Measurements from ENCODE around the gene CLCN6. TPM values are rescaled to one million over a fixed set of nuclear protein-coding genes. Genes with fewer than 3 reads are reported as not detected.

The CLCN6 gene
- total RNA-seq, 1 experiment from 2014 or later, result 5.1 TPM

DNA sequence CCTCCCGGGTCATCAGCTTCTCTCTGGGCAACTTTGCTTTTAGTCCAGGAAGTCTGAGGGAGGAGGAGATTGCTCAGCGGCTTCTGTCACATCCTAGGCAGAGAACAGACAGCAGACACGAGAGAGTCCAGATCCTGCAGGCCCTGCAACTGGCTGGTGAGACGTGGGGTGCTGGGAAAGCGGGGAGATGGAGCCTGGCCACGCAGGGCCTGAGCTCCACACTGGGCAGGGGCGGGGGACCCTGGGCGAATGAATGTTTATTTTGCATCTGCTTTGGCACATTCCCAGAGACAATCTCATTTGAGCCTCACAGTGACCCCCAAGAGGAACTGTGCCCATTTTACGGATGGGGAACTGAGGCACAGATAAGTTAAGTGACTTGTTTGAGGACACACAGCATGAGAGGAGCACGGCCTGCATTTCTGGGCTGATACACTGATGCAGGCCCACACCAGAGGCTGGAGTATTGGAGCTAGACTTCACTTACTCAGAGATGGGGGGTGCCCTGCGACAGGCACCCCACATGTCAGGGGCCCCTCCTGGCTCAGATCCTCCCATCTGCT, 34.4 kb upstream of the CLCN6 start:
- Histone ChIP-seq H3K9me3 (replicated peaks) (no peaks in the 10 kb centered on the region), H3K4me1 (replicated peaks) (no peaks in the 10 kb centered on the region), H3K27me3 (replicated peaks) (peaks cover 21% of the 10 kb centered on the region), H3K4me3 (no peak overlapping the region), H3K27ac (no peak overlapping the region), H3K36me3 (no peaks in the 10 kb centered on the region)
- no peak for DNase-seq (ENCODE audit: low read depth in 1 of 2, low spot score in 2 of 2)

DNA sequence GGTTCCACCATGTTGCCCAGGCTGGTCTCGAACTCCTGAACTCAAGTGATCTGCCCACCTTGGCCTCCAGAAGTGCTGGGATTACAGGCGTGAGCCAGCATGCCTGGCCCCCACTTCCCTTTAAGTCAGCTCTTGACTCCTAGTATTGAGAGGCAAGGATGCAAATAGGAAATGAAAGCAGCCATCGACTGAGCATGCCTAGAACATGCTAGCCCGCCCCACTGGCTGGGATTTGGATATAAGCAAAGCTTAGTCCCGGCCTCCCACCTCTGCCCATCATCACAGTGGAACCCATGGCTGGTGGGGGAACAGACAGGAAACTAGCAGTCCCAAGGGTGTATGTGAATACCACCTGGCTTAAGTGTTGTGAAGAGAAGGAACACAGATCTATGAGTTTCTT, 33.5 kb upstream of the CLCN6 start:
- H3K4me3 ChIP-seq, result no peak overlapping the region
- H3K27me3 ChIP-seq (replicated peaks), result peaks cover 21% of the 10 kb centered on the region
- H3K36me3 ChIP-seq, result no peaks in the 10 kb centered on the region
- no peaks in the 10 kb centered on the region for H3K4me1 ChIP-seq (replicated peaks)
- DNase-seq (ENCODE audit: low read depth in 1 of 2, low spot score in 2 of 2), result no peak
- H3K27ac ChIP-seq, result no peak overlapping the region
- H3K9me3 ChIP-seq (replicated peaks), result no peaks in the 10 kb centered on the region

DNA sequence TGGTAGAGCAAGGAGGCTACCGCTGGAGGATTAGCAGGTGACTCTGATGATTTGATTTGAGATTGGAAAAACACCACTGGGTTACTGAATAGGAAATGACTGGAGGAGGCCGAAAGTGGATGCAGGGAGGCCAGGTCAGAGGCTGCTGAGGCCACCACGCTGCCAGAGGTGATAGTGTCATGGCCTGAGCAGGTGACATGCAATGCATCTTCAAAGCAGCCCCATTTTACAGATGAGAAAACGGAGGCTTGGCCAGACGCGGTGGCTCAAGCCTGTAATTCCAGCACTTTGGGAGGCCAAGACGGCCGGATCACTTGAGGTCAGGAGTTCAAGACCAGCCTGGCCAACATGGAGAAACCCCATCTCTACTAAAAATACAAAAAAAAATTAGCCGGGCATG, 31.2 kb upstream of the CLCN6 start:
- Histone ChIP-seq H3K27ac (no peak overlapping the region), H3K27me3 (replicated peaks) (peaks cover 15% of the 10 kb centered on the region; the same call in 1 of the 2 replicates), H3K9me3 (replicated peaks) (no peaks in the 10 kb centered on the region), H3K36me3 (no peaks in the 10 kb centered on the region), H3K4me1 (replicated peaks) (no peaks in the 10 kb centered on the region), H3K4me3 (no peak overlapping the region)
- no peak for DNase-seq (ENCODE audit: low read depth in 1 of 2, low spot score in 2 of 2)

DNA sequence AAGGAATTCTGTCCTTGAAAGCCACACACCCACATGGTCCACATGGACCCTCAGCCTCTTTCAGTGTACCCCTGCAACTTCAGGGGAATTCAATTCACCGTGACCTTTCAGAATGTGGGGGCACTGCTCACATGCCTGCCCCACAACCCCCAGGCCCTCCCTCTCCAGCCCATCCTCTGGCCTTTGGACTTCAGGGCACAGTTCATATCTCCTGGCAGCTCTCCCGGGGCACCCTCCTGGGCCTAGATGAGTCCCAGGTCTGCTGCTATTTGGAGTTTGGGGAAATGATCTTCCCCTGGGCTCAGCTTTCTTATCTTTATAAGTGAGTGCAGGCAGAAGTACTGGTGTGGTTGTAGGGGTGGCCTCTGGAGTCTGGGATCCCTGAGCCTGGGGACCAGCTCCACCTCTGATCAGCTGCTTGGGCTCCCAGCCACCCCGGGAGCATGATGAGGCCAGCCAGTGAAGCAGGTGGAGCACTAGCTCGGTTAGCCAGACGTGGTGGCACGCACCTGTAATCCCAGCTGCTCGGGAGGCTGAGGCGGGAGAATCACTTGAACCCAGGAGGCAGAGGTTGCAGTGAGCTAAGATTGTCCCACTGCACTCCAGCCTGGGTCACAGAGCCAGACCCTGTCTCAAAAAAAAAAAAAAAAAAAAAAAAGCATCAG, 28.2 kb upstream of the CLCN6 start:
- DNase-seq (ENCODE audit: low read depth in 1 of 2, low spot score in 2 of 2), result no peak
- 0 out of 2 replicates have a peak, but pooled peaks cover 6% of the 10 kb centered on the region for H3K27me3 ChIP-seq (replicated peaks)
- H3K27ac ChIP-seq, result no peak overlapping the region
- H3K4me1 ChIP-seq (replicated peaks), result no peaks in the 10 kb centered on the region
- no peaks in the 10 kb centered on the region for H3K9me3 ChIP-seq (replicated peaks)
- H3K36me3 ChIP-seq, result no peaks in the 10 kb centered on the region
- H3K4me3 ChIP-seq, result no peak overlapping the region

DNA sequence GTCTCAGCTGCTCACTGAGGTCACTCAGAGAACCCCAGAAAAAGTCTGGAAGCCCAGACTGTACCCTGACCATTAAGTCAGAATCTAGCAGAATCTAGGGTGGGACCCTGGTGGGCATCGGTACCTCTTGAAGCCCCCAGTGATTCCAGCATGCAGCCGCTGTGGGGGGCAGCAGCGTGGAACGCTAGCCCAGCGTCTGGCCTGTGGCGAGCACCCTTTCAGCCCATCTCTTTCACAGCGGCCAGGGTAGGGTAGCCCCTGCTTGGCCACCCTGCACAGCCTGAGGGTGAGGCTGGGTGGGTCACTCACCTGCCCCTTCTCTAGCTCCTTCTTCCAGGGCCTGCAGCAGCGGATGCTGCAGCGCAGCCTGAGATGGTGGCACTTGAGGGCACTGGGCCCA, 27.7 kb upstream of the CLCN6 start:
- Histone ChIP-seq H3K36me3 (no peaks in the 10 kb centered on the region), H3K9me3 (replicated peaks) (no peaks in the 10 kb centered on the region), H3K27me3 (replicated peaks) (0 out of 2 replicates have a peak, but pooled peaks cover 6% of the 10 kb centered on the region), H3K27ac (no peak overlapping the region), H3K4me3 (no peak overlapping the region), H3K4me1 (replicated peaks) (no peaks in the 10 kb centered on the region)
- no peak for DNase-seq (ENCODE audit: low read depth in 1 of 2, low spot score in 2 of 2)

DNA sequence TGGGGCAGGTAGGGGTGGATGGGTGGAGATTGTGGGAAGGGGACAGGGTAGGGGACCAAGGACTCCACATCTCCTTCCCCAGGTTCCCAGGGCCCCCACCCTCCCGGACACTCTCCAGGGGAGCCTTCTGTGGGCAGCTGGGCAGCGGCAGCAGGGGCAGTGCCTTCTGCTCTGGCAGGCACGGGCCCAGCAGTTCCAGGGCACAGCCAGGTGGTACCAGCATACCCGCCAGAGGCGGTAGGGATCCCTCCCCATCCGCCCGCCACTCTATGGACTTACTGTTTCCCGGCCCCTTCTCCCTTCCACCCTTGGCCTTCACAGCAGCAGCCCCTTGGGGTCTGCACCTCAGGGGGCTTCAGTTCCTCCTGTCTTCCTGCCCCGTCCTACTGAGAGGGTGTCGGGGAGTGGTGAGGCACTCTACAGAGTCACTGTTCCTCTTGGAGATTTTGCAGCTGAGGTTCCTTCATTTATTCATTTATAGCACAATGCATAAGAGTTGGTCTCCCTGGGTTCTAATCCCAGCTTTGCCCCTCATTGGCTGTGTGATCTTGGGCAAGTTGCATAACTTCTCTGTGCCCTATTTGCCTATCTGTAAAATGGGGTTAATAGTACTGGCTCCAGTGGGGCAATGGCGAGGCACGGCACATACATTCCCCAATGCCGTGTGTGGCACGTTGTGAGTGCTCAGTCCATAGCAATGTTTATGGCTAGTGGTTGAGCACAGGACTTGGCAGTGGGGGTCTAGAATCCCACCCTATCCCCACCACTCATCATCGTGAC, 27.0 kb upstream of the CLCN6 start:
- Histone ChIP-seq H3K4me1 (replicated peaks) (no peaks in the 10 kb centered on the region), H3K27ac (no peak overlapping the region), H3K27me3 (replicated peaks) (0 out of 2 replicates have a peak, but pooled peaks cover 4% of the 10 kb centered on the region), H3K4me3 (no peak overlapping the region), H3K36me3 (no peaks in the 10 kb centered on the region), H3K9me3 (replicated peaks) (no peaks in the 10 kb centered on the region)
- DNase-seq (ENCODE audit: low read depth in 1 of 2, low spot score in 2 of 2), result no peak

DNA sequence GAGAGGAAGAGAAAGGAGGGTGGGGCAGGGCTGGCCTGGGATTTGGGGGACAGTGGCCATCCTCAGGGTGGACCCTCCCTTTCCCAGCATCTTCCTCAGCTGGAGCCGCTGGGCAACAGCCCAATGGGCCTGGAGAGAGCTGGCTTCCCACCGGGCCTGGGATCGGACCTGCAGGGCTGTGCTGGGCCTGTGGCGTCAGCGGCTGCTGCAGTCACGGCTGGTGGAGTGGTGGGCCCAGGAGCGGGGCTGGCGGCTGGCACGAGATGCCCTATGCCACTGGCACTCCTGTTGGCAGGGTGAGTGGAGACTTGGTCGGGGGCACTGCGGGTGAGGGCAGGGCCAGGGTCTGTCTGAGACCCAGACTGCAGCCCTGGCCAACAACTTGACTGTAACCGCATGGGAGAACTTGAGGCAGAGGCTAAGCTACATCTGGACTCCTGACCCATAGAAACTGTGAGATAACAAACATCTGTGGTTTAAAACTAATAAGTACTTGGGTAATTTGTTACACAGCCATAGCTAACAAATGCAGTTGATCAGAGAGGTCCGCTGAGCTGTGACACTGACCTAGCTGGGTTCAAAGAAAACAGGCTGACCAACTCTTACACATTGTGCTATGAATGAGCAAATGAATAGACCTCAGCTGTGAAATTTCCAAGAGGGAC, 26.1 kb upstream of the CLCN6 start:
- no peak for DNase-seq (ENCODE audit: low read depth in 1 of 2, low spot score in 2 of 2)
- H3K4me3 ChIP-seq, result no peak overlapping the region
- H3K27me3 ChIP-seq (replicated peaks), result no peaks in the 10 kb centered on the region
- peaks cover 2% of the 10 kb centered on the region for H3K4me1 ChIP-seq (replicated peaks)
- no peaks in the 10 kb centered on the region for H3K9me3 ChIP-seq (replicated peaks)
- H3K27ac ChIP-seq, result no peak overlapping the region
- no peaks in the 10 kb centered on the region for H3K36me3 ChIP-seq

DNA sequence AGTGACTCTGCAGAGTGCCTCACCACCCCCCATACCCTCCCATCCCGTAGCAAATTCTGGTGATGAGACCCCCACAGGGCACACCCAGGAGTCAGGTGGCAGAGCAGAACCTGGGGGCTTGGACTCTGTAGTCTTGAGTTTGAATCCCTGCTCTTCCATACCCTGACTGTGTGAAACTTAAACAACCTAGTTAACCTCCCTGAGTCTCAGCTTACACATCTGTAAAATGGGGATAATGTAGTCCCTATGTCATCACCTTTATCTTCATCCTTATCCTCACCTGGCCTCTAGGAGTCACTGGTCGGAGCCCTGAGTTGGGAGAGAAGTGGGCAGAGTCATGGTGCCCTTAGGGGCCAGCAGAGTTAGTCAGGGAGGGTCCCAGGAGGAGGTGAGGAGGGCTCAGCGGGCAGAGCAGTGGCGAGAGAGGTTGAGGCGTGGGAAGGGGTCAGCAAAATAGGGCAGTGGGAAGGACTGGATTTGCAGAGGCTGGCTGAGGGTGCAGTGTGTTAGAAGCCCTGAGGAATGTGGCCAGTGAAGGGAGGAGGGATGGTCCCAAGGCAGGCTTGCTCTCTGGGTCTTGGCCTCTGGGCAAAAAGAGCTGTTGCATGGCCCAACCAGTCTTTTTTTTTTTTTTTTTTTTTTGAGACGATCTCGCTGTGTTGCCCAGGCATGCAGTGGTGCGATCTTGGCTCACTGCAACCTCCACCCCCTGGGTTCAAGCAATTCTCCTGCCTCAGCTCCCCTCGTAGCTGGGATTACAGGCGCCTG, 25.4 kb upstream of the CLCN6 start:
- no peak for DNase-seq (ENCODE audit: low read depth in 1 of 2, low spot score in 2 of 2)
- H3K27me3 ChIP-seq (replicated peaks), result no peaks in the 10 kb centered on the region

DNA sequence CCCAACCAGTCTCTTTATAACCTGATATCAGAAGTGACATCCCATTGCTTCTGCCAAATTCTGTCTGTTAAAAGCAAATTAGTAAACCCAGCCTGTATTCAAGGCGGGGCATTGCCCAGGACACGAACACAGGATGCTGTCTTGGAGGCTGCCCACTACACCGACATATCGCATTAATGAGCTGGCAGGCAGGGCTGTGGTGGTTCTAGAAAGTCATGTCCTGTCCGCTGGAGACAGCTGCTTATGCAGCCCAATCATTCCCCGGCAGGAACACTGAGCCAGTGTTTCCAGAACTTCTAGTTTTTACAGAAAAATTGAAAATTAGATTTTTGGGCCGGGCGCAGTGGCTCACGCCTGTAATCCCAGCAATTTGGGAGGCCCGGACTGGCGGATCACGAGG, 24.7 kb upstream of the CLCN6 start:
- Histone ChIP-seq H3K27me3 (replicated peaks) (no peaks in the 10 kb centered on the region), H3K4me1 (replicated peaks) (peaks cover 9% of the 10 kb centered on the region), H3K27ac (no peak overlapping the region), H3K9me3 (replicated peaks) (0 out of 2 replicates have a peak, but pooled peaks cover 2% of the 10 kb centered on the region), H3K36me3 (no peaks in the 10 kb centered on the region), H3K4me3 (no peak overlapping the region)
- no peak for DNase-seq (ENCODE audit: low read depth in 1 of 2, low spot score in 2 of 2)

More for the DNA sequence above, 25.4 kb upstream of the CLCN6 start:
- H3K4me3 ChIP-seq, result no peak overlapping the region
- no peak overlapping the region for H3K27ac ChIP-seq
- H3K9me3 ChIP-seq (replicated peaks), result 0 out of 2 replicates have a peak, but pooled peaks cover 2% of the 10 kb centered on the region
- peaks cover 9% of the 10 kb centered on the region for H3K4me1 ChIP-seq (replicated peaks)
- no peaks in the 10 kb centered on the region for H3K36me3 ChIP-seq

DNA sequence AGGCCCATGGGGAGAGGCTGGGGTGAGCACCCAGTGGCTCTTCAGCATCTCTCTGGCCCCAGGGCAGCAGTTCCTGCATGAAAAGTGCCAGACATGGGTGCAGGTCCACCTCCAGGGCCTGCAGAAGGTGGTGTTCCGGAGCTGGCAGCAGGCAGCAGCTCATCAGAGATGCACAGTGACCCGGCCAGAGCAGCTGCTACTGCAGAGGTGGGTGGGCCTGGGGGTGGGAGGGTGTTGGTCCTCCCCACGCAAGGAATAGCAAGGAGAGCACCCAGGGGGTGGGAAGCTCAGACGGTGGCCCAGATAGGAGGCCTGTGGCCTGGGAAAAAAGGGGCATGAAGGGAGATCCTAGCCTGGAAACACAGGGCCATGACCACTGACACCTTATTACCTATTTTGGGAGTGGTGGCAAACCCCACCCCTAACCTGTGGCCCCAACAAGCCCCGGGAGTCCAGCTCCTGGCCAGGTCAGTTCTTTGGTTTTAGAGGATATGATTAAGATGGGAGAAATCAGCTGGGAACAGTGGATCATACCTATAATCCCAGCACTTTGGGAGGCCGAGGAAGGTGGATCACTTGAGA, 23.8 kb upstream of the CLCN6 start:
- H3K4me3 ChIP-seq, result no peak overlapping the region
- H3K27ac ChIP-seq, result no peak overlapping the region
- H3K27me3 ChIP-seq (replicated peaks), result no peaks in the 10 kb centered on the region
- H3K36me3 ChIP-seq, result no peaks in the 10 kb centered on the region
- H3K4me1 ChIP-seq (replicated peaks), result peaks cover 11% of the 10 kb centered on the region
- DNase-seq (ENCODE audit: low read depth in 1 of 2, low spot score in 2 of 2), result no peak
- H3K9me3 ChIP-seq (replicated peaks), result 0 out of 2 replicates have a peak, but pooled peaks cover 2% of the 10 kb centered on the region

DNA sequence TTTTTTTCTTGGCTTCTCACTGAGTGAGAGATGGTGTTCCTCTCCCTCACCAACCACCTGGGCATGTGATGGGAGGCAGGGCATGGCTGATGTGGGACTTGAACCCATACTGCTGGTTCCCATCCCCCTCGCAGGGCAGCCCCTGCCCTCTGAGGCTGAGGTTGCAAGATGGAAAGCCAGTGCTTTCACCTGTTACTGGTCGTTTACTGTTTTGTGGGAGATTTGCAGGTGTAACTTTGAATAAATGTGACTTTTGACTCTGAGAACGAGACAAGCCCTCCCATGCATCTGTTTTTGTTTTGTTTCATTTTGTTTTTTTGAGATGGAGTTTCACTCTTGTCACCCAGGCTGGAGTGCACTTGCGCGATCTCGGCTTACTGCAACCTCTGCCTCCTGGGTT, 22.4 kb upstream of the CLCN6 start:
- H3K4me3 ChIP-seq, result no peak overlapping the region
- no peaks in the 10 kb centered on the region for H3K27me3 ChIP-seq (replicated peaks)
- H3K27ac ChIP-seq, result no peak overlapping the region
- peaks cover 19% of the 10 kb centered on the region for H3K4me1 ChIP-seq (replicated peaks)
- no peaks in the 10 kb centered on the region for H3K36me3 ChIP-seq
- DNase-seq (ENCODE audit: low read depth in 1 of 2, low spot score in 2 of 2), result no peak
- 0 out of 2 replicates have a peak, but pooled peaks cover 2% of the 10 kb centered on the region for H3K9me3 ChIP-seq (replicated peaks)

DNA sequence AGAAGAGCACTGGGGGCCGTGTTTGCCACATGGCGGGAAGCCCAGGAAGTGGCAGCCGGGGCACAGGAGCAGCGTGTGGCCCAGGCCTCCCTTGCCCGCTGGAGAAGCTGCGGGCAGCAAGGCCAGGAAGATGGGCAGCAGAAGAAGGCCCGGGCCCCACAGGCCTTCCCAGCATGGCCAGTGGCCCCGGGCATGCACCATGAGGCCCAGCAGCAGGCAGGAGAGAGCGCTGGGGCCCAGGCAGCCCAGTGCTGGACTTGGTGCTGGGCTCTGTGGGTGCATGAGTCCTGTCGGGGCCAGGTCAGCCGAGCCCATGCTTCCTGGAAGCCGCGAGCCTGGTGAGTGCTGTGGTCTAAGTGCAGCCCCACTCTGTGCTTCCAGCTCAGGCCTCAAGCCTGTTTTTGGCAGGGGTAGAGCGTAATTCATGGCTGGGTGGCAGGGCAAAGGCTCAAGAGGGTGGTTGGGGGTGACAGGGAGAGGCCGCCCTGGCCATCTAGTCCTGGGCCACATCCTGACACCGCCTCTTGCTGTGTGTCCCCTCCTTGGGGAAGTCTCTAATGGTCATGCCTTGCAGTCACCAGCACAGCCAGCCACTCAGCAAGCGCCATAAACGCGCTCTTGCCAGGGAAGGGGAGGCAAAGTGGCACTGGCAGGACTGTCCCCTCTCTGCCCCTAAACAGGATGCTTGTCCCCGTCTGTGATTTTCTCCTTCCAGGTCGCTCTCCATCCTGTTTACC, 21.6 kb upstream of the CLCN6 start:
- Histone ChIP-seq H3K4me1 (replicated peaks) (peaks cover 19% of the 10 kb centered on the region), H3K27me3 (replicated peaks) (no peaks in the 10 kb centered on the region), H3K36me3 (no peaks in the 10 kb centered on the region), H3K9me3 (replicated peaks) (0 out of 2 replicates have a peak, but pooled peaks cover 2% of the 10 kb centered on the region), H3K27ac (no peak overlapping the region), H3K4me3 (no peak overlapping the region)
- DNase-seq (ENCODE audit: low read depth in 1 of 2, low spot score in 2 of 2), result no peak

All from SJSA1 (cell line).